ENCODE results near the gene AKT2.
"Not testable (repeated sequence)": the region's sequence is repeated elsewhere in the genome, so short reads cannot be mapped to it uniquely, and the experiment has no call there.

The AKT2 gene

DNA sequence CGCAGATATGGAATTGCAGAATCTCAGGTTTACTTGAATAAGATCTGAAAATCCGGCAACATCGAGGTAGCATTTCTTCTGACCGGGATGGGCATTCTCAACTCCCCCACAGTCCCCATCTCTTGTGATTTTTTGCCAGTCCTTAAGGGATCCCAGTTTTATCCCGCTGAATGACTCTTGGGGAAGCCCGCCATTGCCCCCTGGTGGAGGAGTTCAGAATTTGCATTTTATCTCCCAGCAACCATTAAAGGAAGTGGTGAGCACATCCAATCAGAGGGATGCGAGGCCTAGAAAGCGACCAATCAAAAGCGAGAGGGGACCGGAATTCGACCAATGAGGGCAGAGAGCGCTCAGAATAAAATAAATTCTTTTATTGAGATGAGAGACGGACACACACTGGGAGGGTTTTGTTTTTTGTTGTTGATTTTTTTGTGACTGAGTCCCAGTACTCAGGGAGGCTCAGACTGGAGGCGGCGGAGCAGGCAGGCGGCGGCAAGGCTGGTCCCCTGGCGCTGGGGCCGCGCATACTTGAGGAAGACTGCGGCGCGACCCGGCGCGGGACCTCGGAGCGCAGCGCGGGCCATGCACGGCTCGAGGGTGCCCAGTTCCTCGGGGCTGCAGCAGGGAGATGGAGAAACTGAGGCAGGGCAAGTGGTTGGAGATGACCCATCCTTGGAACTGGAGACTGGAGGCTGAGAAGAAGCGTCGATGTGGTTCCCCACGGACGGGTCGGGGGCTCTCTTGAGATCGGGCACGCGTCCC is 63.1 kb downstream of the AKT2 start:
- in situ Hi-C loops (cut with HindIII; ENCODE audit: low sequenced_read_pairs): no loop called here

DNA sequence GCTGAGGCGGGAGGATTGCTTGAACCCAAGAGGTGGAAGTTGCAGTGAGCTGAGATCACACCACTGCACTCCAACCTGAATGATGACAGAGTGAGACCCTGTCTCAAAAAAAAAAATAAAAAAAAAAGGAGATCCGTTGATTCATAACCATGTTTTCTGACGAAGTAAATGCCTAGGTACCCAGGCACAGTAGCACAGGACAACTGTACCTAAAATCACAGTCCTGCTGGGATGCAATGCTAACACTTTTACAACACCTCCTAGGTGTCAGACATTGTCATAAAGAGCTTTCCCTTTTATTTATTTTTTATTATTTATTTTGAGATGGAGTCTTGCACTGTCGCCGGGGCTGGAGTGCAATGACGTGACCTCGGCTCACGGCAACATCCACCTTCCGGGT is 64.5 kb downstream of the AKT2 start:
- in situ Hi-C loops (cut with HindIII; ENCODE audit: low sequenced_read_pairs): no loop called here

DNA sequence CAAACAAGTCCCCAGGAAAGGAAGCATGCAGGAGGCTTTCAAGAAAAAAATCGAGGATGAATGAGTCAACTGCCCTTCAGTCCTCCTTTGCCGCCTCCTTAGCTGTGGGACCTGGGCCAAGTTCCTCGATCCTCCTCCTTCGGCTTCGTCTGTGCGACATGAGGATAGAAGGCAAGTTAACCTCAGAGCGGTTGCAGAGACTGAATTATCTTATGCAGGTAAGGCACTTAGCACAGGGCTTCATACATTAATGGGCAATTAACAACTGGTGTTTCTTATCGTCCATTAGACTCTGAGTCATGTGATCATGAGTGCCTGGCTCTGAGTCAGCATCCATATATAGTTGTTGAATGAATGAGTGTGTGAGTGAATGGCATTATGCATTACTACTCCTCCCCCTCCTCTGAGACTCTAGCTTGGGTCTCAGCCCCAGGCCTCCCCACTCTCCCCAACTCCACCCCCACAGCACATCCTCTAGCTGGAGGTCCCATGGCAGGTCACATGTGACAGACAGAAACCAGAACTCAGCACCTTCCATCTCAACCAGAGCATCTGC is 65.3 kb downstream of the AKT2 start:
- in situ Hi-C loops (cut with HindIII; ENCODE audit: low sequenced_read_pairs): no loop called here

DNA sequence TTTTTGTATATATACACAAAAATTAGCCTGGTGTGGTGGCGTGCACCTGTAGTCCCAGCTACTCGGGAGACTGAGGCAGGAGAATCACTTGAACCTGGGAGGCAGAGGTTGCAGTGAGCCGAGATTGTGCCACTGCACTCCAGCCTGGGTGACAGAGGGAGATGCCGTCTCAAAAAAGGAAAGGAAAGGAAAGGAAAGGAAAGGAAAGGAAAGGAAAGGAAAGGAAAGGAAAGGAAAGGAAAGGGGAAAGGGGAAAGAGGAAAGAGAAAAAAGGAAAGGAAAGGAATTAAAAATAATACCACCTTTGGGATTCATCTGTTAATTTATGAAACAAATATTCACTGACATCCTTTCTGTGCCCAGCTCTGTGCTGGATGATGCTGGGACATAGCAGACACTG is 66.1 kb downstream of the AKT2 start:
- in situ Hi-C loops (cut with HindIII; ENCODE audit: low sequenced_read_pairs): not testable (repeated sequence)

DNA sequence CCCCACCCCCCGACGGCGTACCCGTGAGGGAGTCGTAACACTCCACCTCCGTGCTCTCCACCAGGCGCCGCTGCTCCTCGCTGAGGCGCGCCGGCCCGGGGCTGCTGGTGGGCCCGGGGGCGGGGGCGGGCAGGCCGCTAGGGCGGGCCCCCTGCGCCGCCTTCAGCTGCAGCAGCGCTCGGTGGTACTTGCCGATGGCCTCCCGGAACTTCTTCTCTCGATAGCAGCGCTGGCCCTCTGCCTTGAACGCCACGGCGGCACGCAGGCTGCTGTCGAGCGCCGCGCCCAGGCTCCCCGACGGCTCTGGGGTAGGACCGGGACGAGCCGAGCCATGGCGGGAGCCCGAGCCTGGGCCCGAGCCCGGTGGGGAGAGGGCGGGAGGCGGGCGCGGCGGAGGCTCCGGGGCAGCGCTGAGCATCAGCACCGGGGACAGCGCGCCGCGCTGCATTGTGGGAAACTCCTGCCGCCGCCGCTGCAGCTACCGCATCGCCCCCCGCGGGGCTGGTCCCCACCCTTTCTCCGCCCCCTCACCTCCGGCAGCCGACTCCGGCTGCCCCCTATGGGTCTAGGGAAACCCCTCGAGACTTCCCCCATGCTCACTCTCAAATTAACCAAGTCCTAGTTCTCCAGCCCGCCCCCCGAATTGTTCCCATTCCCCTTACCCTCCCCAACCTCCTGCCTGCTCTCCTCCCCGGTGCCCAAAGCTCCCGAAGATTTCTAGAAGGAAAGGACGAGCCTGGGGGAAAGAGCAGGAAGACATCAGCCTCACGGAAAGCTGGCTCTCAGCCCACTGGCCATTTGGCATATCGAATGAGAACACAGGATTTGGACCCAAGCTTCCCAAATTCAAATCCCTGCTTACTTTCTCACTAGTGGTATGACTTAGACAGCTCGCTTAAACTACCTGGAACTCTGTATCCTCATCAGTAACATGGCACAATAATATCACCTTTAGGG is 66.9 kb downstream of the AKT2 start, which contains the start of gene TTC9B:
TSS of gene TTC9B (minus strand) at position 451 of the 957 bp plus-strand sequence. CDS start at position 448, 3 bp downstream.
- in situ Hi-C loops (cut with HindIII; ENCODE audit: low sequenced_read_pairs): no loop called here

DNA sequence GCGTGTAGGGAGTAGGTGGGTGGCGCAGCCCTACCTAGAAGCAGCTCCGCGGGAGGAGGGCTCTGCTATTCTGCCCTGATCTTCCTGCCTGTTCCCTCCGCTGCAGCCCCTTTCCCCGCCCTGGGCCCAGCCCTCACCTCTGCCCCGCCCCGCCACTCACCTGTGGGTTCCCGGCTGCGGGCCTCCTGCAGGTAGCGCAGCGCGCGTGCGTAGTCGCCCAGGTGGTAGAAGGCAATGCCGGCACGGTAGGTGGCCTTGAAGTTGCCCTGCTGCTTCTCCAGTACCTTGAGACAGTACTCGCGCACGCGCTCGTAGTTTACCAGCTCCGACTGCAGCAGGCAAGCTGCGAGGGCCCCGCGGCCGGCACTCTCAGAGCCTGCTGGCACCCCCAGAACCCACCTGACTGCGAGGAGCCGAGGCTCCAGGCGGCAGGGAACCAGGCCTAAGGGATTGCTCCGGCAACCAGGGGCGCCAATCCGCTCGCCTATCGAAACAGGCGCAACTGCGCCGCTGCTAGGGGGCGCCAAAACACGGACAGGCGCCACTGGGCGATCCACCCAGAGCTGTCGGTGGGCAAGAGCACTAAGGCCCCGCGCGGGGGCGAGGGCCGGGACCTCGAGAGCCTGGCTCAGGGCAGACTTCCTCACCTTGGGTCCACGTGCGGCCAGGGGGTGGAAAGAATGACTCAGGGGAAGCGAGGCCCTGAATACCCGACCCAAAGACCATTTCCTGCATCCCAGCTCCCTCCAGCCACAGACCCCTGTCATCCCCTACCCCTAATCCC is 67.9 kb downstream of the AKT2 start:
- in situ Hi-C loops (cut with HindIII; ENCODE audit: low sequenced_read_pairs): no loop called here

DNA sequence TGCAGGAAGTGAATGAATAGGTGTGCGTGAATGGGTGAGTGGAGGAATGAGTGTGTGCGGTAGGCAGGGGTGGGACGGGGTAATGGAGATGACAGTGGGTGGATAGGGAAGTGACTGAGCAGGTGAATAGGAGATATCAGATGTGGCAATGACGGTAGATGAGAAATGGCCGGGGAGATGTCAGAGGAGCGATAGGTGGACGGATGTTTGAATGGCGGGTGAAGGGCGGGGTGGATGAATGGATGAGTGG is 68.4 kb downstream of the AKT2 start:
- in situ Hi-C loops (cut with HindIII; ENCODE audit: low sequenced_read_pairs): no loop called here

DNA sequence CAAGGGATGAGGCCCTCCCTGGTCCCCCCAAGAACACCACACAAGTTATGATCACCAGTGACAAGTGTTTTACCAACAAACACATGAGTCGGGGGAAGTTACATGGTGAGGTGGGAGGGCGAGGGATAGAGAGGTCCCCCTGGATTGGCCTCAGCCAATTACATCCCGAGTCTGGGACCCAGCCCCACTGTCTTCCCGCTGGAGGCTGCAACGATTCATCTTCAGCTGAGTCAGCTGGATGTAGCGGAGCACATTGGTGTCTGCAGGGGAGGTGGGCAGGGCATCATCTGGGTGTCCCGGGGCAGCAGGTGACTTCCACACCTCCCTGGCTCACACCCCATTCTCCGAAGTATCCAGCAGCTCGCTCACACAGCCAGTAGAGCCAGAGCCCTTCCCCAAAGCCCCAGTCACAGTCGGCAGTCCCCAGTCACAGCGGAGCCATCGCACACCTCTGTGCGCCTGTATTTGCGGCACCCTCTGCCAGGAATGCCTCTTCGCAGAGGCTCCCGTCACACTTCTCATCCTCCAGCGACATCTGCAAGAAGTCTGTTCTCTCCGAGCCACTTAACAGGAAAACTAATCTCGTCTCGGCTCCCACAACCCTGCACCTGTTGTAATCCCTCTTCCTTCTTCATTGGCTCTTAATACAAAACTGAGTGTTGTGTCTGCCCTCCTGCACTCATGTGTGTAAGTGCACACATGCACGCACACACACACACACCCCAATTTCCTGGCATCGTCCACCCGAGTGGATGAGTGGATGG is 69.0 kb downstream of the AKT2 start:
- in situ Hi-C loops (cut with HindIII; ENCODE audit: low sequenced_read_pairs): no loop called here

DNA sequence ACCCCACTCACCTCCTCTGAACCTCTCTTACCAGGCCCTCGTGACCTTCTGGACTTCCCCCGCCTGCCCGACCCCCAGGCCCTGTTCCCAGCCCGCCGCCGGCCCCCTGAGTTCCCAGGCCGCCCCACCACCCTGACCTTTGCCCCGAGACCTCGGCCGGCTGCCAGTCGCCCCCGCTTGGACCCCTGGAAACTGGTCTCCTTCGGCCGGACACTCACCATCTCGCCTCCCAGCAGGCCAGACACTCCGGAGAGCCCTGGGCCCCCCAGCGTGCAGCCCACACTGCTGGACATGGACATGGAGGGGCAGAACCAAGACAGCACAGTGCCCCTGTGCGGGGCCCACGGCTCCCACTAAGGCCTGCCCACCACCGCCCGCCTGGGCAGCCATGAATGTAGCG is 70.2 kb downstream of the AKT2 start:
- in situ Hi-C loops (cut with HindIII; ENCODE audit: low sequenced_read_pairs): no loop called here

DNA sequence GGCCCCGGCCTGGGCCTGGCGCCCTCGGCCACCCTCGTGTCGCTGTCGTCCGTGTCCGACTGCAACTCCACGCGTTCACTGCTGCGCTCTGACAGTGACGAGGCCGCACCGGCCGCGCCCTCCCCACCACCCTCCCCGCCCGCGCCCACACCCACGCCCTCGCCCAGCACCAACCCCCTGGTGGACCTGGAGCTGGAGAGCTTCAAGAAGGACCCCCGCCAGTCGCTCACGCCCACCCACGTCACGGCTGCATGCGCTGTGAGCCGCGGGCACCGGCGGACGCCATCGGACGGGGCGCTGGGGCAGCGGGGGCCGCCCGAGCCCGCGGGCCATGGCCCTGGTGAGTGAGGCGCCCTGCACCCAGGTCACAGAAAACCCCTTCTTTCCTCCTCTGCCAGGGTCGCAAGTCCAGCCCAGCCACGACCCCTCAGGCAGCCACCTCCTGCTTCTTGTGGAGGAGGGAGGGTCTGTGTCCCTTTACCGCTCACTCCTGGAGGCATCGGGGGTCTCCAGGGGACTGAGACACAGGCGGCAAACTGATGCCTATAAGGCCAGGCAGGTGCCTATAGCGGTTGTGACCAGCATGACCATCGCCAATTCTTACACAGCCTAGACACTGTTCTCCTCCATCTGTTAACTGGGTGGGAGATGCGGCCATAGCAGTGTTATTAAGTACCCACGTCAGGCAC is 71.1 kb downstream of the AKT2 start:
- in situ Hi-C loops (cut with HindIII; ENCODE audit: low sequenced_read_pairs): no loop called here

DNA sequence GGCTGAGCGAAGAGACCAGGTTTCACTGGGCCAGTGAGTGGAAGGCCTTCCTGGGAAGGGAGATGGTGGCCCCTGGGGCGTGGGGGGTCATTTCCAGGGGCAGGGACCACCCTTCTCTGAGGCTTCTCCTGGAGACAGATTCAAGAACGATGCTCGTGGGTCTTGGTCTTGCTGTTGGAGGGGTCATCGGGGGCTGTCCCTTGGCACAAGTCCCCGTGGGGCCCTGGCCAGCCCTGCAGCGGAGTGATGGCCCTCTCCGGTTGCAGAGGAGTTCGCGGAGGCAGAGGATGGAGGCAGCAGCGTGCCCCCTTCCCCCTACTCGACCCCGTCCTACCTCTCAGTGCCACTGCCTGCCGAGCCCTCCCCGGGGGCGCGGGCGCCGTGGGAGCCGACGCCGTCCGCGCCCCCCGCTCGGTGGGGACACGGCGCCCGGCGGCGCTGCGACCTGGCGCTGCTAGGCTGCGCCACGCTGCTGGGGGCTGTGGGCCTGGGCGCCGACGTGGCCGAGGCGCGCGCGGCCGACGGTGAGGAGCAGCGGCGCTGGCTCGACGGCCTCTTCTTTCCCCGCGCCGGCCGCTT is 71.8 kb downstream of the AKT2 start:
- in situ Hi-C loops (cut with HindIII; ENCODE audit: low sequenced_read_pairs): no loop called here

DNA sequence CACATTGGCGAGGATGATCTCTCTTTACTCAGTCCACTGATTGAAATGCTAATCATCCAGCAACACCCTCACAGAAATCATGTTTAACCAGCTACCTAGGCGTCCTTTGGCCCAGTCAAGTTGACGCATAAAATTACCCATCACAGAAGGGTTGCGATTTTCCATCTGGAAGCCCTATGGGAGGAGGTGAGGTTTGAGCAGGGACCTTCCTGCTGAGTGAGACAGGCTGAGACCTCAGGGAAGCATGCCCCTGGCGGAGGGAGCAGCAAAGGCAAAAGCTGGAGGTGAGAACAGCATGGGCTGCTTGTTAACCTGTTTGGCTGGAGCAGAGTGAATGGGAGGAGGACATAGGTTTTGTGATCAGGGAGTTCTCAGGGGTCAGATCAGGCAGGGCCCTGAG is 74.3 kb downstream of the AKT2 start:
- in situ Hi-C loops (cut with HindIII; ENCODE audit: low sequenced_read_pairs): no loop called here

DNA sequence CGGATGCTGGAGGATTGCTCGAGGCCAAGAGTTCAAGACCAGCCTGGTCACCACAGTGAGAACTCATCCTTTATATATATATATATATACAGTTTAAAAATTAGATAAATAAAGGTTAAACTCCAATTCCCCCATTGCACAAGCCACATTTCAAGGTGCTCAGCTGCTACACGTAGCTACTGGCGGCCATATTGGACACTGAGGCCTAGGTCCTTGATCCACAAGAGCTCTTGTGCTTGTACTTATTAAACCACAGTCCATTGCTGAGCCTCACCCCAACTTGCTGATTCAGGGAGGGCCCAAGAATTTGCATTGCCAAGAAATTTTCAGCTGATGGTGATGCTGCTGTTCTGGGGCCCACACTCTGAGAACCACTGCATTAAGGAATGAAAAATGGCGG is 76.5 kb downstream of the AKT2 start:
- in situ Hi-C loops (cut with HindIII; ENCODE audit: low sequenced_read_pairs): no loop called here

DNA sequence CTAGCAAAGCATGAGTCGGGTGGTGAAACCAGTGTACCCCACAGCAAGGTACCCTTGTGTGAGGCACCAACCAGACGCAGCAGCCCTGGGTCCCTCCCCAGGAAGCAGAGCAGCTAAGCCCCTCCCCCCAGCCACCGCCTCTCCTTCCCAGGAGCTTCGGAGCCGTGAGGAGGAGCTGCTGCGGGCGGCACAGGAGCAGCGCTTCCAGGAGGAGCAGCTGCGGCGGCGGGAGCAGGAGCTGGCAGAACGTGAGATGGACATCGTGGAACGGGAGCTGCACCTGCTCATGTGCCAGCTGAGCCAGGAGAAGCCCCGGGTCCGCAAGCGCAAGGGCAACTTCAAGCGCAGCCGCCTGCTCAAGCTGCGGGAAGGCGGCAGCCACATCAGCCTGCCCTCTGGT is 79.4 kb downstream of the AKT2 start:
- in situ Hi-C loops (cut with HindIII; ENCODE audit: low sequenced_read_pairs): no loop called here

DNA sequence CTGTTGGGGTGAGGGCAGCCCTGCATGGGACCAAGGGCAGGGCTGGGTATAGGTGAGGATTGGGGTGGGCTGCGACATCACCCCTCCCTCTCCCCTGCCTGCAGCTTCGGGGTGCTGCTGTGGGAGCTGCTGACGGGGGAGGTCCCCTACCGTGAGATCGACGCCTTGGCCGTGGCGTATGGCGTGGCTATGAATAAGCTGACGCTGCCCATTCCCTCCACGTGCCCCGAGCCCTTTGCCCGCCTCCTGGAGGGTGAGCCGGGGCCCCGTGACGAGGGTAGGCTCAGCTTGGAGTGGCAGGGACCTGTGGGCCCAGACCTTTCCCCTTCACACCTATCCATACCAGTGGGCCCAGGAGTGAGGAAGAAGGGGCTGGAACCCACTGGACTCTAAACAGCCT is 80.8 kb downstream of the AKT2 start:
- in situ Hi-C loops (cut with HindIII; ENCODE audit: low sequenced_read_pairs): no loop called here

DNA sequence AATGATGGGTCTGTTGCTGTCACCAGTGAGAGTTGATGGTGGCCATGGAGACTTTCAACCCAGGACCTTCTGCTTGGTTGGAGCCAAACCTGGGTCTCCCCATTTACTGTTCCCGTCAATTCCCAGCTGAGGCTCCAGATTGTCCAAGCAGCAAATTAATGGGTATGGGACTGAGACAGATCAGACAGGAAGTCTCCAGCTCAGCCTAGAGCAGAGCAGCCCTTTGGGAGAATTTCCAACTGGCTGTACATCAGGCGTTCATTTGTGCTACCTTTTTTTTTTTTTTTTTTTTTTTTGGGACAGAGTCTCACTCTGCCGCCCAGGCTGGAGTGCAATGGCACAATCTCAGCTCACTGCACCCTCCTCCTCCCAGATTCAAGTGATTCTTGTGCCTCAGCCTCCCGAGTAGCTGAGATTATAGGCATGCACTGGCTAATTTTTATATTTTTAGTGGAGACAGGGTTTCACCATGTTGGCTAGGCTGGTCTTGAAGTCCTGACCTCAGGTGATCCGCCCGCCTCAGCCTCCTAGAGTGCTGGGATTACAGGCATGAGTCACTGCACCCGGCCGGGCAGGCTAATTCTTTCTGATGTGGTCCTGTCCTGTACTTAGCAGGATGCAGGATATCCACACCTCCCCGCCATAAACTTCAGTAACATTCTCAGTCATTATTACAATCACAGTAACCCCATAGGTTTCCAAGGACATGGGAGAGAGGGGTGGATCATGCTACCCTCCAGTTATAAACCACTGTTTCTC is 84.6 kb downstream of the AKT2 start:
- in situ Hi-C loops (cut with HindIII; ENCODE audit: low sequenced_read_pairs): no loop called here

DNA sequence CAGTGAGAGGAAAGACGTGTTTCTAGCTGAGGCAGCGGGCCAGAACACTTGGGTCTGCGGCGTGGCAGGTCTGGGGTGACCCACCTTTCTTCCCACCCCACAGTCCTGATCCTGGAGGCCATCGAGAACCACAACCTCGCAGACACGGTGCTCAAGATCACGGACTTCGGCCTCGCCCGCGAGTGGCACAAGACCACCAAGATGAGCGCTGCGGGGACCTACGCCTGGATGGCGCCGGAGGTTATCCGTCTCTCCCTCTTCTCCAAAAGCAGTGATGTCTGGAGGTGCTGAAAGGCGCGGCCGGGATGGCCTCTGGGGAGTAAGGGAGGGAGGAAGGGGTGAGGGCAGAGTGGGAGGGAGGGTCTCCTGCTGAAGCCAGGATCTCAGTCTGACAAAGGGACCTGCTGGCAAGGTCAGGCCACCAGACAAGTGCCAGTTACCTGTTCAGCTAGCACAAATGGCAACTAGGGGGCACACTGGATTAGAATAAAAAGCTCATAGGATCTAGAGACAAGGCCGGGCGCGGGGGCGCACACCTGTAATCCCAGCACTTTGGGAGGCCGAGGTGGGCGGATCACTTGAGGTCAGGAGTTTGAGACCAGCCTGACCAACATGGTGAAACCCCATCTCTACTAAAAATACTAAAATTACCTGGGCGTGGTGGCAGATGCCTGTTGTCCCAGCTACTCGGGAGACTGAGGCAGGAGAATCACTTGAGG is 86.7 kb downstream of the AKT2 start:
- in situ Hi-C loops (cut with HindIII; ENCODE audit: low sequenced_read_pairs): no loop called here

DNA sequence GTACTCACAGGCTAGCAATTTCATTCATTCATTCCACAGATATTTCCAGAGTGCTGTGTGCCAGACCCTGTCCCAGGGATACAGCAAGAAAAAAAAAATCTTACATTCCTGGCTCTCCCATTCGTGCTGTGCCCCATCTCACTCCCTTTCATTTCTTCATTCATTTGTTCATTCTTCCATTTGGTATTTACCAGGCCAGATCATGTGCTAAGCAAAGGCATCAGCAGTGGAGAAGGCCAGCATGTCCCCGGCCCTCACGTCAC is 91.6 kb downstream of the AKT2 start:
- in situ Hi-C loops (cut with HindIII; ENCODE audit: low sequenced_read_pairs): loop anchor here (5.0 kb wide), 1 partner anchor 56 kb away; no protein-coding TSS in a partner anchor

All from endothelial cell of hepatic sinusoid (primary cell).